Hypothalamus (tissue), 51 donors: ENCODE measurements around the gene CPLX4.
A peak's percentile ranks its signal among the peaks of the same experiment; 100 is the strongest.

Experiments
- DNase-seq, 51 donors: peaks; one replicate each; lab custom pipeline; 2025; lab: John Stamatoyannopoulos, UW

CPLX4 gene, protein sequence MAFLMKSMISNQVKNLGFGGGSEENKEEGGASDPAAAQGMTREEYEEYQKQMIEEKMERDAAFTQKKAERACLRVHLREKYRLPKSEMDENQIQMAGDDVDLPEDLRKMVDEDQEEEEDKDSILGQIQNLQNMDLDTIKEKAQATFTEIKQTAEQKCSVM

DNA sequence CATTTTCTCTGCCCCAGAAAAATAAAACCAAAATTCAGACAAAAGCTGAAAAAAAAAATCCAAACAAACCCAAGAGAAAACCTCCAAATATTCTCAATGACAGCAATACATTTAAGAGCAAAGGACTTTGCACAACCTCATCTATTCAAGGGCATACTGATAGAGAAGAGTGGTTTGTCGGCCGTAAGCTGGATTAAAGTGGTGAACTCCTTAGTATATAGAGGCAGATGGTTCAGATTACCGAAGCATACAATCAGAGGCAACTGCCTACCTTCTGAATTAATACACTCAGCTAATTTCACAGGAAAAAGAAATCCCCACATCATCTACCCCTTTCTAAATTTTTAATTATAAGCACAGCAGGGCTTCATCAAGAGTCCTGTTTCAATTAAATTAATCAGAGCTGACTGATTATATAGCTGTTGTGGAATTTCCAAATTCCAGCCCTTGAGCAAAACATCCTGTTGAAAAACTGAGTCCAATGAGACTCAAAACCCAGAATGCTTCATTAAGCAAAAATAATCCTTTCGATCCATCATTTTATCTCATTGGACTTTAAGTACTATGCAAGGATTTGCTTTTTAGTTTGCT, at the start of gene CPLX4:
Gene CPLX4, minus strand, starts transcription at position 190 of the 591 bp plus-strand sequence. Its CDS starts 187 bp downstream, at position 3.
- no peak for DNase-seq

DNA sequence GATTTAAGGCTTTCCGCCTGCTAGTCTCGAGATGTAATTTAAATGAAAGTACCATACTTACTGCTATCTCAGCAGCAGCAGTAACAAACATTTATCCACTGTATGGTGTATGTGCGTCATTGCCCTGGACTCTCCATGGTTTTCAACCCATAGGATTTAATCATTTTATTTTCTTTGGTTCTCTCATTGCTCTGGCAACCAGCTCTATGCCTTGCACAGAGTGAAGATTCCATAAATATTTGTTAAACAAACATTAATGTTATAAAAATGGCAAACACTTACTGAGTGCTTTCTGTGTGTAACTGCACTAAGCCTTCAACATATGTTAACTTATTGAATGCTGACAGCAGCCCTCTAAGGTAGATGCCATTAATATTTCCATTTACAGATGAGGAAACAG, 41.9 kb upstream of the CPLX4 start:
- no peak for DNase-seq

DNA sequence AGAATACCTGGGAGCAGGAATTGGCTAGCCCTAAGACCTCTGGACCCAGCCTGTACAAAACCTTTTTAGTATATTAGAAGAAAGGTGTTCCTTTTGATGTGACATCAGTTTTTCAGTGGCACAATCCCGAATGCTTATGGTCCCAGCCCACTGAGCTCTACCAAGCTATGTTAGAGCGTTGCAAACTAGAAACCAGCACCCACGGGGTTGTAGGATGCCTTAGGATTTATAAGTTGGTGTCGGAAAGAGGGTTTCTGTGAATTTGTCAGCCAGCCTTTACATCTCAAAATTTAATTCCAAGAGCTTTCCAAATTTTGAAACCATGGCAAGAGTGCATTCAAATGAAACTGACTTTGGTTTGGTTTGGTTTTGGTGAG, 41.1 kb upstream of the CPLX4 start:
- DNase-seq: peak in 2 of 51 donors; percentile 64 to 78

DNA sequence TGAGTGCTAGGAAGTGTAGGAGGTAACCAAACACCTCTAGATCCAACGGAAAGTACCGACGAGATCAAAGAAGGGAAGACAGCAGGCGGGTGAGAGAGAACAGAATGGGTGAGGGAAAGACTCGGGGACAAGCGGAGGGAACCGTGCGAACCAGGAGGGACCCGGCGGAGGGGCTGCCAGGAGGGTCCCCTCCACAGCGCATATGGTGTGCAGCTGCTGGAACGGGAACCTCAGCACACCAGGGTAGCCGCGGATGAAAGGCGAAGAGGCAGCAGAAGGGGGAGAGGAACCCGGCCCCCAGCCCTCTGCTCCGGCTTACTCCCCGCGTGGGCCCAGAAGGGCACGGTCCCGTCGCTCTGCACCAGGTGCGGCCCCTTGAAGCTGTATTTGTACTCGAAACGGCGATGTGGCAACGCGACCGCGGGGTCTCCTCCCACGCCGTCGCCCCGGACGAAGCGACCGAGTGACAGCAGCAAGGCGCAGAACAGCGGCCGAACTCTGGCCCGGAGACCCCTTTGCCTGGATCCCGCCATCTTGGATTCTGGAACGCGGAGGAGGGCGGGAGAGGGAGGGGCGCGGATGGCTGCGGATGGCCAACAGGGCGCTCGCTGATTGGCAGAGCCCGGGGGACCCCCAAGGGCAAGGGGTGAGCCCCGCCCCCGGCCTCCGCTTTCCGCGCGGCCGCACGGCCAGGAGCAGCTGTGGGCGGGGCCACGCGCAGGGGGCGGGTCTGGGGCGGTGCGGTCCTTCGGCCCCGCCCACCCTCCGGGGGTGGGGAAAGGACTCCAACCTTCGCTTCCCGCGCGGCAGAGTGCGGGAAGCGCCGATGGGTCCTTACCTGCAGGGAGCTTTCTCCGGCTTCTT, 40.5 kb upstream of the CPLX4 start, which contains the start of gene LMAN1:
Gene LMAN1, minus strand, starts transcription at position 554 of the 864 bp plus-strand sequence. Its CDS starts 21 bp downstream, at position 533.
- DNase-seq: peak; percentile 30 to 98 (median 91)

DNA sequence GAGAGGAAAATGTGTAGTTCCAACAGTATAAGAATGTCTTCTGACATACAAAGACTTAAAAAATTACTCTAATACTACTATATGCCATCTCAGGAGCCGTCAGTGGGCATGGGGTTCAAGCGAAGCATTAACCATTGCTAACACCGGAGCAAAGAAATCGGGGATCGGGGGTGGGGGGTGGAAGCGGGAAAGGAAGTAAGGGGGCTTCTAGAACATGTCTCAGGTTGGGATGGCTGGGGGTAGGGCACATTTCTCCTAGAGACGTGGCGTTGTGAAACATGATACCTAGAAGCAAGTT, 39.9 kb upstream of the CPLX4 start:
- DNase-seq: peak in 5 of 51 donors; percentile 0 to 60 (median 9)

DNA sequence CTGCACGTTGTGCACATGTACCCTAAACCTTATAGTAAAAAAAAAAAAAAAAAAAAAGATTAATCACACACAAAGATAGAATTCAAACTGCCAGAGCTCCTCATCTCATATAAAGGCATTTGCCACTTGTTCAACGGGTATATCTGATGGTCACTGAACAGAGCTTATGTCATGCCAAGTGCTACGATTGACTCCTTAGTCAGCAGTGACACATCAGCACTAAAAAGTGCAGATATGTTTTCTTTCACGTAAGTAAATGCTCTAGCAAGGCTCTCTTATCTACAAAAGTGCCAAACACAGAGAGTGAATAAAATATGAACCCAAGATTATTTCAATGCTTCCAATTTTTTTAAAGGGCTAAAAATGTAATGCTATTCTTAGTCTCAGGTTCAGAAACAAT, 39.5 kb upstream of the CPLX4 start:
- DNase-seq: peak in 1 of 51 donors; percentile 31

DNA sequence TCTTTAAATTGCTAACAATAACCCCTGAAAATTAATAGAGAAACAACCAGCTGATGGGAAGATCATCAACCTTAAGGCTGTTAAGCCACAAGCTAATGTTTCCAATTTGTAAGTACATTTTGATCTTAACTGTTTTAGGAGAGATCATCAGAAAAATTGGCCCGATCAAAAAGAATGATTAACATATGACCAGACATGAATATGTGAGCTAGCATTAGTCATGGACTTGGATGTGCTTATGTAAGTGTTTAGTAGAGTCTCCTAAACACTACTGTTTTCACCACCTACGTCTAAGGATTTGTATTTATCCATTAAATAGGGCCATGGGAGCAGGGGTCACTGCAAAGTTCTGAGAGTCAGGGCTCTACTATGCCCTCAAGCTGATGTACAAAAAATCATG, 36.3 kb upstream of the CPLX4 start:
- DNase-seq: no peak

DNA sequence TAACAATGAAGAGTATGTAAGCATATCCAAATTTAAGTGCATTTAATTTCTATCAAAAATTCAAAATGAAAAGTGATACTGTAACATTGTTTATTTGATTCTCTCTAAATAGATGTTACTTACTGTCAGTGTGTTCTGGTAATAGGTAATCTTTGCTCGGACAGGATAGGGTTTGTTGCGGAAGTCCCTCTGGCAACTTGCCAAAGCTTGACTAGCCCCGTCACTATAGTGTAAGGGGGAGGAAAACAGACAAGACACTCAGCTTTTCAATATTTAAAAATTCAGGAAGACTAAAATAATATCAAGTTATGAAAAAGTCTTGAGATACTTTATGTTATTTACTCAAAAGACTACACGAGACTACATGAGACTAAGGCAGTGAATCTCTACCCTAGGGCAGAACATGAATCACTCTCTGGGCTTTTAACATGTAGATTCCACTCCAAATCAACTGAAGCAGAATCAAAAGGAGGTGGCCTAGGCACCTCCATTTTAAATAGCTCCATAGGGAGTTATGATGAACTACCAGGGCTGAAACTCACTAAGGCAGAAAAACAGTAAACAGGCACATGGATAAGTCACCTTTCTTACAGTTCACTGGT, 34.7 kb upstream of the CPLX4 start:
- no peak for DNase-seq

DNA sequence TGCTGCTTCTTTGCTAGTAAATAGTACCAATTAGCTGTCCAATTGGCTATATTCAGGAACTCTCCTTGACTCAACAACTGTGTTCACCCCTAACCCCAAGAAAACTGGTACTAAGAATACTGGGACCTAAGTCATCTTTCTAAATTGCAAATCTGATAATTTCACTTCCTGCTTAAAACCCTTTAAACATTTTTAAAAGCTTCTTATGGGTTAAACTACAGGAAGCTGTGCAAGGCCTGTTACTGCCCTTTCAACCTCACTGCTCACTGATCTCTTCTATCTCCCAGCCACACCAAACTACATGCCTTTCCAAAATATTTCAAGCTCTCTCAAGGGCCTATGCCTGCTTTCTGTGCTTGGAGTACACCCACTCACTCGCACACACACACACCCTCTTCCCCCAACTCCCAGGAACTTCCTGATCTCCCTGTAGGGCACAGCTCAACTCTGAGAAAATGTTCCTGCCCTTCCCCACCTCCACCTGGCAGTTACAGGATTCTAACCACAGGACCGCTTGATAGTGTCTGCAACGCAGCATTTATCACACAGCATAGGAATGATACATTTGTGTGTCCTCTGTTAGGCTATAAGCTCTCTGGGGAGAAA, 33.9 kb upstream of the CPLX4 start:
- DNase-seq: no peak

DNA sequence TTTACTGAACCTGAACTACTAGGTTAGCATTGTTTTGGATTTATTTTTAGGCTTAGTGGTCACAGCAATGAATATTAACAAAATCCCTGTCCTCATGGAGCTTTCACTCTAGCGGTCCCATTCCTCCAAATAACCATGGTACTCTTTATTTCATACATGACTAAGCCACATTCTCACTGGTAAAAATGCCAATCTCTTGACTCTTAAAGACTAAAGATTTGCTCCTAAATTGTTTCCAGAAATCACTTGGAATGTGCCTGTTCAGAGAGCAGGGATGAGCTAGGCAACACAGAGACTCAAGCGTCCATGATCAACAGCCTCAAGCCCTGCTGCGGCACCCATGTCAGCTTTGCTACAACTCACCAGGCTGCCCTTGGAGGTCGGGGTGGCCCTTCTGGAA, 27.1 kb upstream of the CPLX4 start:
- no peak for DNase-seq

DNA sequence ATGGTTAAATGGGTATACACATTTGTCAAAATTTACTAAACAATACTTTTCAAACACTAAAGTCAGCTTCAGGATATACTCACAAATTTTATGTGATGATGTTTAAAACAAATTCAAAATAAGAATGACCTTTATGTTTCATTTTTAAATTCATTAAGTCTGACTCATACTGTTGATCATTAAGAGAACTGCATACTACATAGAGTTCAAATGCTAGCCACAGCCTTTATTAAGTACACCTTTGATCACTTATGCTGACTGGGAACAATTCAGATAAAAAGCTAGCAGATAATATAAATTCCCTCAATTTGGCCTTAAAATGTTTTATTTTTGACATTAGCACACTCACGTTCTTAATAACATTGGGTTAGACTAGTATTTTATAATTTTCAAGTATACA, 26.5 kb upstream of the CPLX4 start:
- no peak for DNase-seq

DNA sequence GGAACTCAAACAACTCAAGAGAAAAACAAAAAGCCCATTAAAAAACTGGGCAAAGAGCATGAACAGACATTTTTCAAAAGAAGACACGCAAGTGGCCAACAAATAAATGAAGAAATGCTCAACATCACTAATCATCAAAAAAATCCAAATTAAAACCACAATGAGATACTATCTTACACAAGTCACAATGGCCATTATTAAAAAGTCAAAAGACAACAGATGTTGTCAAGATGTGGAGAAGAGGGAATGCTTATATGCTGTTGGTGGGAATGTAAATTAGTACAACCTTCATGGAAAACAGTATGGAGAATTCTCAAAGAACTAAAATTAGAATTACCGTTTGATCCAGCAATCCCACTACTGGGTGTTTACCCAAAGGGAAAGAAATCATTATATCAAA, 25.5 kb upstream of the CPLX4 start:
- DNase-seq: no peak

DNA sequence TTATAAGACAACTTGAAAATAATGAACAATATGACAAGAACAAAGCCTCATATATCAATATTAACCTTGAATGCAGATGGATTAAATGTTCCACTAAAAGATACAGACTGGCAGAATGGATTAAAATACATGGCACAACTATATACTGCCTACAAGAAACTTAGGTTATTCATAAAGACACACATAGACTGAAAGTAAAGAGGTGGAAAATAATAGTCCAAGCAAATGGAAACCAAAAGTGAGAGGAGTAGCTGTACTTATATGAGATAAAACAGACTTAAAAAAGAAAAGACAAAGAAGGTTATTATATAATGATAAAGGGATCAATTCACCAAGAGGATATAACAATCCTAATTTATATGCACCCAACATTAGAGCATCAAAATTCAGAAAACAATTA, 22.4 kb upstream of the CPLX4 start:
- DNase-seq: no peak

DNA sequence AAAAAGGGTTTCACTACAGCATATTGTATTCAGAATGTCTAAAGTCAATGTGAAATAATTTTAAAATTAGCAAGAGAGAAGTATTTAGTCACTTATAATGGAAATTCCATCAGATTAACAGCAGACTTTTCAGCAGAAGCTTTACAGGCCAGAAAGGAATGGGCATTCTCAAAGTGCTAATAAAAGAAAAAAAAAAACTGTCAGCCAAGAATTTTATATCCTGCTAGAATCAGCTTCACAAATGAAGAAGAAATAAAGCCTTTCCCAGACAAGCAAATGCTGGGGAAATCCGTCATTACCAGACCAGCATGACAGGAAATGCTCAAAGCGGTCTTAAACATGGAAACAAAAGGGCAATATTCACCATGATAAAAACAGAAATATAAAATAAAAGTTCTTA, 21.9 kb upstream of the CPLX4 start:
- no peak for DNase-seq

DNA sequence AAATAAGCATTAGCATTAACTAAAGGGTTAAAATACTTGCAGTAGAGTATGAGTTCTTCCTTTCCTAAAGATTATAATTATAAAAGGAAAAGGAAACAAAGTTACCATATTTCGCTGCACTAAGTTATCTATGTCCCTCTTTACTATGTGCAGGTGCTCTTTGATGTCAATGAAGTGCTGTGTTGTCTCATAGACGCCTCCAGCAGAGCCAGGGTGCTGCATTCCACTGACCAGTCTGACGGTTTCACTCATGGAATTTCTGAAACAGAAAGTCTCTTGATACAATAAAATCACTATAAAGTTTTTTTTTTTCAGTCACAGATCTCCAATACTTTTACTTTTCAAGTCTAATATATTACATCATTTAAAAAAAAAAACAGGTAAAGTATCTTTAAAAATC, 14.5 kb upstream of the CPLX4 start:
- no peak for DNase-seq

DNA sequence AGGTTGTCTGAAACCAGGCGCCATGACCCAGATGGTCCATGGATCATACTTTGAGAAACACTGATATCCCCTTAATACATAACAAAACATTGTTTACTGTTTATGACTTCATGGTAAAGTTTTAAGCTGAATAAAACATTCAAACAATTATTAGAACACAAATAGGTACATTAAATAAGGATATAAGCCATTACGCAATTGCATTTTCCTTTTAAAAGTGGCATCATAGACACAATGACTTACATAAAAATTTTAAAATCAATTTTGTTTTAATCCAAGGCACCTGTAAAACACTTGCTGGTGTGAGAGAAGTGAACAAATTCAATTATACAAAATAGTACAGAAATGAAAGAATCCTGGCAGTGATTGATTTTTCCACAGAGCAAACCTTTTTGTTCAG, 10.2 kb upstream of the CPLX4 start:
- no peak for DNase-seq

DNA sequence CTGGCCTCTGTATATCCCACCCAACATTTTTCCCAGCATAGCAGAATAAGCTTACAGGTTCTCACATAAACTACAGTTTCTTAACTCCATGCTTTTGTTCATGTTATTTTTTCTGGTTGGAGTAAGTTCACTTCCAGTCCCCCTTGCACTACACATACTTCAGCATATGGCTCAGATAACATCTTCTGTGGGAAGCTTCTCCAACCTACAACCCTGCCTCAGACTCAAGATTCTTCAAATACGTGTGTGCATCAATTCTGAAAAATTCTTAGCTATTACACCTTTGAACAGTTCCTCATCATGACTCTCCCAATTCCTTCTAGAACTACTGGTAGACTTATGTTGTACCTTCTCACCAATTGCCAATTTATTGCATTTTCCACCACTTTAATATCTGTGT, 7.5 kb upstream of the CPLX4 start:
- no peak for DNase-seq

DNA sequence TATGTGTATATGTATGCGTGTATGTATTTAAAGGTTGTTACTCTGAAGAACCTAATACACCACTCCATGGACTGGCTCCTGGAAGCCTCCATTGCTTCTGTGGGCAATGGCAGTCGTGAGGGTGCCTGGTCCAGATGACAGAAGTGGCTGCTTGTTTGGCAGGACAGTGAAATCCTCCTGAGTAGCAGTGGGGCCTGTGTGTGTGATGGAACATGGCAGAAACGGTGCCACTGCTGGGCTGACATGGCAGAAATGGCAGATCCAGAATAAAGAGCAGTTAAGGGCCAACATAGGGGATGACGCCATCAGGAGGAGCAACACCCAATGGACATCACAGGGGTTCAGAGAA, 6.1 kb upstream of the CPLX4 start:
- no peak for DNase-seq

DNA sequence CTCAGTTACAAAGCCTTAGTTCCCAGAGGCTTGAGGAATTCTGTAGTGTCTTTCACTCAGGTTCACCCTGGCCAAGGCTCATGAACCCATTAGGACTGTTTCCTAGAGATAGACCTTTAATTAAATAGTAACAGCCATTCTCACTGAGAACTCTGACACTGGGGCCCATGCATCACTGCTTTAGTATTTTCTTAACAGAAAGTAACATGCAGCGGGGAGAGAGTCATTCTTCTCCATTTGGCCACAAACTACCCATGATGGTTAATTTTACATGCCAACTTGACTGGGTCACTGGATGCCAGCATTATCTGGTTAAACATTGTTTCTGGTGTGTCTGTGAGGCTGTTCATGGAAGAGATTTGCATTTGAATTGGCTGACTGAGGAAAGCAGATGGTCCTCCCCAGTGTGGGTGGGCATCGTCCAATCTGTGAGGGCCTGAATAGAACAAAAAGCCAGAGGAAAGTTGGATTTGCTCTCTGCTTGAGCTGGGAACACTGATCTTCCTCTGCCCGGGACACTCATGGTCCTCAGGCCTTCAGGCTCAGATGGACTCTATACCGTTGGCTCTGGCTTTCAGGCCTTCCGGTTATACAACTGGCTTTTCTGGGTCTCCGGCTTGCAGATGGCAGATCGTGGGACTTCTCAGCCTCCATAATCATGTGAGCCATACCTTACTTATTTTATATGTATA, 5.6 kb upstream of the CPLX4 start:
- DNase-seq: no peak

DNA sequence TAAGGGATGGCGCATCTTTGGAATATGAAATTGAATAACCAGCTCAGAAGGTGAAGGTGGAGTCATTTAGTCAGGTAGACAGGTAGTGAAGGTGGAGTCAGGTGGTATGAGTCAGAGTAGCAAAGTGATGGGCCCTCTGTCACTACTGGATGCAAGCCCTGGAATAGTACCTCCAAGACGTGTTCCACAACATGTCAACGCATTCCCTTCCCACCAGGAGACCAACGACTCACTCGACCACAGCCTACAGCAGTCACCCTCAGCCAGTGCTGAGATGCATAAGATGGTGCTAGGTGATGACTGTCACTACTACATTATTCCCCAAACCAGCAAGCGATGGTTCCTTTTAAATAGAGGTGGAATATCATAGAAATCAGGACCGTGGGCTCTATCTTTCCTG, 6.8 kb downstream of the CPLX4 start:
- no peak for DNase-seq

DNA sequence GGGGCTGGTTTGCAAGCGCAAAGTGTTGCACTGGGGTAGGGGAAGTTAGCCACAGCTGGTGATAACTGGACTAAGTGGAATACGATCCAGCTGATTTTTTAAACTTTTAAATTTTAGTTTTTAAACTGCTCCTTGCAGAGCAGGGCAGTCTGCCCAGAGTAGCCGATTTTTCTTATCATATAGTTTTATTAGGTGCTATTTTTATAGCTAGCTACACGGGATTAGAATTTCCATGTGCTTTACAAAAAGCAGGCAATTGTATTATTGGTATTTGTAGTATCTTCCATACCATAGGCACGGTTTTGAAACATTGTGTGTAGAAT, 9.6 kb downstream of the CPLX4 start:
- DNase-seq: no peak
